ENCODE data around the gene CAPN2. TPM values are rescaled to one million over a fixed set of nuclear protein-coding genes. Genes with fewer than 3 reads are reported as not detected.

The CAPN2 gene
- total RNA-seq (2014; rRNA removed; shearing (Covaris generic)), result 43.4 and 47.9 TPM in 2 replicates

DNA sequence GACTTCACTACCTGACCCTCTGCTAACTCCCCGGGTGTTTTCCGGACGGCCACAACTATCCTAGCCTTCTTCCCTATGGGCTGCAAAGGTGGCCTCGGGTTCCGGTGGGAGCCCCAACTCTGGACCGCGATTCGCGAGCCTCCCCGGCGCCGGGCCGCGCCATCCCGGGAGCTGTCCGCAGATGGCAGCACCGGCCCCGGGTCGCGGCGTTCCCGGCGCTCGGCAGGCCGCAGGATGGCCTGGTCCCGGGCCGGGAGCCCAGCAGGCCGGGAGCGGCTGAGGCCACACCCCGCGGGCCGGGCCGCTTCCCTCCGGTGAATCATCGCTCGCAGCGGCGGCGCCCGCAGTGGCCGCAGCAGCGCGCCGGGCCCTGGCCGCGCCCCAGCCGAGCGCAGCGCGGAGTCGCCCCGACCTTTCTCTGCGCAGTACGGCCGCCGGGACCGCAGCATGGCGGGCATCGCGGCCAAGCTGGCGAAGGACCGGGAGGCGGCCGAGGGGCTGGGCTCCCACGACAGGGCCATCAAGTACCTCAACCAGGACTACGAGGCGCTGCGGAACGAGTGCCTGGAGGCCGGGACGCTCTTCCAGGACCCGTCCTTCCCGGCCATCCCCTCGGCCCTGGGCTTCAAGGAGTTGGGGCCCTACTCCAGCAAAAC, at the start of gene CAPN2:
Gene CAPN2 (plus strand): TSS at position 346 of the 656 bp plus-strand sequence. CDS start 102 bp downstream, at position 448.
- peak; percentile 53 for DNase-seq (ENCODE audit: low spot score)

DNA sequence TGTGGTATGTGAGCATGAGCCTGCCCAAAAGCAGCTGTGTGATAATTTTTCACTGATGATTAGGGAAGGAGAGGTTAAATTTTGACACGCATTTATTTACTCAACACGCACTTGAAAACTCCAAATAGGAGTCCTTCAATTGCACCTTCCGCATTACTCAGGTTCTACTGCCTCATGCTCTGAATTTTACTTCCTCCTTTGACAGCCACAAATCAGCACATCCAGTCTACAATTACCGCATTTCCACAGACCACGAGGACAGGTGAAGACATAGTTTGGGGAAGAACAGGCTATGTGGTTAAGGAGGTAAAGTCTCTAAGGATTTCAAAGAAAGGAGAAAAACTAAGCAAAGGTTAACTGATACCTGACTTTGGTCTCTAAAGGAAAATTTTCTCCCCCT, 49.4 kb upstream of the CAPN2 start:
- no peak for DNase-seq (ENCODE audit: low spot score)

DNA sequence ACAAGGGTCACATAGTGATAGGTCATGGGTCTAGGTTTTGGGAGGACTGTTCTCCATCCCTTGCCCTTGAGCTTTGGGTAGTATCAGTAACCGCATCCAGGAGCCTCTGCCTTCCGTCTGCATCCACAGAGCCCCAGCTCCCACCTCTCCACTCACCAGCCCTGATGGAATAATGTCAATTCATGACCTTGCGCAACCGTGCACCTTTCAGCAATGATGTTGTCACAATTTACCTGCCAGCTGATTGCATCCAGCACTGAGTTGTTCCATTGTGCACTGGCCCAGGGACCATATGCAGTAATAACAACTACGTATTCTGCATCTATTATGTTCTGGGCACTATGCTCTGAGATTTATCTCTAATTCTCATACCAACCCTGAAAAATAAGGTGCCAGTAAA, 48.2 kb upstream of the CAPN2 start:
- DNase-seq (ENCODE audit: low spot score), result no peak

DNA sequence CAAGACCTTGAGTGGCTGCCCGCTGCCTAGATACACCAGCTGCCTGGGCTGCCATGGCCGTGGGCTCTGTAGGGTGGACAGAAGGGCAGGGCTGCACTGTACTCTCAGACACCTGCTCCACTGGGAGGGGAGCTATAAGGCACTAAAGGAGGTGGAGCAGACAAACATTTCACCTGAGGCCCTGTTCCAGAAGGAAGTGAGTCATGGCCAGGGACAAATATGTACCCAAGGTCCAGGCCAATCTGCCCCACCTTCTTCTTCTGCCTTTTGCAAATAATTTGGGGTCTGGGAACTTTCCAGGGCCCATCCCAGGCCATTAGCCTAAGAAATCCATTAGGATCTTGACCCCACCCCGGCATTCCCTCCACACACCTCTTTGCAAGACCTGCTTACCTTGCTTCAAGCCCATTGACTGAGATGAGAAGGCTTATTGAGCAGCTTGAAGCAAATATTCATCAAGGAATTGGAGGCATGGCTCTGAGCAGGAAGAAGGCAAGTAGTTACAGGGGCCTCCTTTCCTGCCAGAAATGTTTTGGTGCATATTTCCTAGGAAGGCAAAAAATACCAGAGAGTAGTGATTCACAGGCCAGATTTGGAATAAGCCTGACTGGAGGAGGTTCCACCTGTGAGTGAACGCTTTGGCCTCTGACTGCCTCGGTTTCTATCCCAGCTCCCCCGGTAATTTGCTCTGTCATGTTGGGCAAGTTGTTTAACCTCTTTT, 46.6 kb upstream of the CAPN2 start, which contains the start of gene CAPN8:
Gene CAPN8 (minus strand): TSS at position 110 of the 721 bp plus-strand sequence. CDS start 55 bp downstream, at position 55.
- DNase-seq (ENCODE audit: low spot score), result no peak

DNA sequence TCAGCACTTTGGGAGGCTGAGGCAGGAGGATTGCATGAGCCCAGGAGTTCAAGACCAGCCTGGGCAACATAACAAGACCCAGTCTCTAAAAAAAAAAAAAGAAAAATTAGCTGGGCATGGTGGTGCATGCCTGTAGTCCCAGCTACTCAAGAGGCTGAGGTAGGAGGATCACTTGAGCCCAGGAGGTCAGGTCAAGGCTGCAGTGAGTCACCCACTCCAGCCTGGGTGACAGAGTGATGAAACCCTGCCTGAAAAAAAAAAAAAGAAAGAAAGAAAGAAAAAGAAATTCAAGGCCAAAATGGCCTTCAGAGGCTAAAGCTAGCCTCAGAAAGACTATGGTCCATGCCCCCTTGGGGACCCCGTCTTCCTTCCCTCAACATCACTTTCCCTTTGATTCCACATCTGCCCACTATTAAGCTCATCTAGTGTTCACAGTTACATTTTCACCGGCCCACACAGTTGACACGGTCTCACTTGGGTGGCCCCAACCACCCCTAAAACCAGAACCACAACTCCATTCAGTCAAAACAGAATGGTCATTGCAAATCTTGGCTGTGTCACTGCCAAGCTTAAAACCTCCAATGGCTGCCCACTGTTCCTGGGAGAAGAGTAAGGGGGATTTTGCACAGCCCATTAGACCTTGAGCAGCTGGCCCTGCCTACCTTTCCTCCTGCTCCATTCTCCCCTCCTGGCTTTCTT, 44.7 kb upstream of the CAPN2 start:
- no peak for DNase-seq (ENCODE audit: low spot score)

DNA sequence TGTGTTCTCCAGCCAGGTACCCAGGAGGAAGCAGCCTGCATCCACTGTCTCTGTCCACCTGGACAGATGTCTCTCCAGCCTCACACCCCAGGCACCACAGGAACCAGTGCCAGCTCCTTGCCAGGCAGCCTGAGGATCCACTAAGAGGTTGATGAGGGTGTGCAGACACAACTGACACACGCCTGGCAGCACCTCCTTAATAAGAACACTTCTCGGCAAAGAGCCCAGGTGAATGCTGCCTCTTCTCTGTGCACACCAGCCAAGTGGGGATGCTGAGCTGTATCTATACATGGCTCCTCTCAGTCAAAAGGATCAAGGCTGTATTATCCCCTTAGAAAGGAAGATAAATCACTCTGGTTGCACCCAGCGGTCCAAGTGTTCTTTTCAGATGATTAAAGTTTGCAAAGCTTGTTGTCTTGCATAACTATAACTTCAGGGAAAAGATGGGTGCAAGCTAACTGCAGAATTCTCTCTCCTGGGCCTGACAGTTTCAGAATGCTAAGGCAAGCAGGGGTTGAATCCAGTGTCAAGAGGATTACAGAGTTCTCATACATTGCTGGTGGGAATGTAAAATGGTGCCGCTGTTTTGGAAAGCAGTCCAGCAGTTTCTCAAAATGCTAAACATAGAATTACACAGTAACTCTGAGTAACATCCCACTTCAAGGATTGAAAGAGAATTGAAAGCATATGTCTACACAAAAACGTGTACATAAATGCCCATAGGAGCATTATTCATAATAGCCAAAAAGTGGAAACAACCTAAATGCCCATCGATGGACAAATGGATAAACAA, 43.1 kb upstream of the CAPN2 start:
- no peak for DNase-seq (ENCODE audit: low spot score)

DNA sequence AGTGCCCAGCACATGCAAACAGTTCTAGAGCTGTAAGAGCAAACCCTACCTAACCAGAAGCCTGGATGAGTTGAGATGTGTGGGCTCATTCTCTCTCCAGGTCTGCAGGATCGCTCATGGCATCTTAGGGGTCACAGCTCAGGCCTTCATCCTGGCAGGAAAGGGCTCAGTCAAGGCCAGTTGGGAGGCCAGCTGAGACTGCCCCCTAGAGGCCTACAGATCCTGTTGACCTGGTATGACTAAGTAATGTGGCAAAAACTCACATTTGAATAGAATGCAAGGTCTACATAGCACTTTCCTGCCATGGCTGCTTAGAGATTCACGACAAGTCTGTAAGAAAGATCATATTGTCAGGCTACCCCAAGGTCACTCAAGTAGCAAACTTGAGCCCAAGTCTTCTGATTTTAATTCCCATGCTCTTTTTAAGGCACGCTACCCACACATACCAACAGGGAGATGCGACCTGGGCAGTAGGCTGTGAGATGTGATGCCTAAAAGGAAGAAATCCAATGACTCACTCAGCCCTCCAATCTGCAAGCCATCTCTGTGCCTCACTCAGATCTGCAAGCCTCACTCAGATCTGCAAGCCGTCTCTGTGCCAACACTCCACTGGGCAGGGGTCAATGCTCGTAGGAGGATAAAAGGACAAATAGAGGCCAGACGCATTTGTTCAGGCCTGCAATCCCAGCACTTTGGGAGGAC, 41.7 kb upstream of the CAPN2 start:
- peak; percentile 48 for DNase-seq (ENCODE audit: low spot score)

DNA sequence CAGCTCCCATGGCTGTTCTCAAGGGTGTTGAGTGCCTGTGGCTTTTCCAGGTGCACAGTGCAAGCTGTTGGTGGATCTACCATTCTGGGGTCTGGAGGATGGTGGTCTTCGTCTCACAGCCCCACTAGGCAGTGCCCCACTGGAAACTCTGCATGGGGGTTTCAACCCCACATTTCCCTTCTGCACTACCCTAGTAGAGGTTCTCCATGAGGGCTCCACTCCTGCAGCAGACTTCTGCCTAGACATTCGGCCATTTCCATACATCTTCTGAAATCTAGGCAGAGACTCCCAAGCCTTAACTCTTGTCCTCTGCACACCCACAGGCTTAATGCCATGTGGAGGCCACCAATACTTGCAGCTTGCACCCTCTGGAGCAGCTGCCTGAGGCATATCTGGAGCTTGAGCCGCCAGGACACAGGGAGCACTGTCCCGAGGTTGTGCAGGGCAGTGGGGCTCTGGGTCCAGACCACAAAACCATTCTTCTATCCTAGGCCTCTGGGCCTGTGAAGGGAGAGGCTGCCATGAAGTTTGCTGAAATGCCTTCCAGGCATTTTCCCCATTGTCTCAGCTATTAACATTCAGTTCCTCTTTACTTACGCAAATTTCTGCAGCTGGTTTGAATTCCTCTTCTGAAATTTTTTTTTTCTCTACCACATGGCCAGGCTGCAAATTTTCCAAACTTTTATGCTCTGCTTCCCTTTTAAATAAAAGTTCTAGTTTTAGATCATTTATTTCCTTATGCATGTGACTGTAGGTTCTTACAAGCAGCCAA, 38.0 kb upstream of the CAPN2 start:
- DNase-seq (ENCODE audit: low spot score), result no peak

DNA sequence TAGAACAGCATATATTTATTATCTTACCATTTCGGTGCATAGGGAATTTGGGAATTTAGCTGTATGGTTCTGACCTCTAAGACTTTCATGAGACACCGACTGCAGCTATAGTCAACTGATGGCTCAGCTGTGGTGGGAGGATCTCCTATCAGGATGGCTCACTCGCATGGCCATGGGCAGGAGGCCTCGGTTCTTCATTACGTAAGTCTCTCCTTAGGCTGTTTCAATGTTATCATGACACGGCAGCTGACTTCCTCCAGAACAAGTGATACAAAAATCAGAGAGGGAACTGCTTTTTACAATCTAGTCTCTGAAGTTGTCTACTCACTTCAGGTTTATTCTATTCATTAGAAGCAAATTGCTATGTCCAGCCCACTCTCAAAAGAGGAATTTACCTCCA, 33.5 kb upstream of the CAPN2 start:
- no peak for DNase-seq (ENCODE audit: low spot score)

DNA sequence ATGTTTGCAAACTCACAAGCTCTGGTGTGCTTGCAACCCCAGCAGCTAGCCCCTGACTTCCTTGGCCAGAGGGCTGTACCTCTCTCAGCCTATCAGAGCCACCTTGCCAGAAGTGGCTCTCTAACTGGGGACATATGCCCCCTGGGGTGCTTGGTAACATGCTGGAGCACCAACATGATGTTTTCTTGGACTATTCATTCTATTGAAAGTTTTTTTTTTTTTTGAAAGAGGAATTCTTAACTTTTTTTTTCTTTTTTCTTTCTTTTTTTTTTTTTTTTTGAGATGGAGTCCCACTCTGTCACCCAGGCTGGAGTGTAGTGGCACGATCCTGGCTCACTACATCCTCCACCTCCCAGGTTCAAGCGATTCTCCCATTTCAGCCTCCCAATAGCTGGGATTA, 32.2 kb upstream of the CAPN2 start:
- DNase-seq (ENCODE audit: low spot score), result no peak

DNA sequence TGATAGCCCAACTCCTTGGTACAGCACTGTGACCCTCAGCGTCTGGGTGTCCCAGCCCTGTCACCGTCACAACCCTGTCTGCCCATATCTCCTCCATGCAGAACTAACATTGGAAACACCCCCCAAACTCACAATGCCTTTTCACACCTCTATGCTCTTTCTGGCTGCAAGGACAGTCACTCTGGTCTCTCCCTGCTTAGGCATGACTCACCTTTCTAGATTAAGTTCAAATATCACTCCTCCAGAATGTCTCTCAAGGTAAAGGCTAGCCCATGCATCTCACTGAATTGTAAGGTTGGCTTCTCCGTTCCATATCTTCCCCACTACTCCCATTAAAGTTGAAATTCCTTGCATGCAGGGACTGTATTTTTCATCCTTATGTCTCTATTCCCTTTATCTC, 29.8 kb upstream of the CAPN2 start:
- DNase-seq (ENCODE audit: low spot score), result no peak

DNA sequence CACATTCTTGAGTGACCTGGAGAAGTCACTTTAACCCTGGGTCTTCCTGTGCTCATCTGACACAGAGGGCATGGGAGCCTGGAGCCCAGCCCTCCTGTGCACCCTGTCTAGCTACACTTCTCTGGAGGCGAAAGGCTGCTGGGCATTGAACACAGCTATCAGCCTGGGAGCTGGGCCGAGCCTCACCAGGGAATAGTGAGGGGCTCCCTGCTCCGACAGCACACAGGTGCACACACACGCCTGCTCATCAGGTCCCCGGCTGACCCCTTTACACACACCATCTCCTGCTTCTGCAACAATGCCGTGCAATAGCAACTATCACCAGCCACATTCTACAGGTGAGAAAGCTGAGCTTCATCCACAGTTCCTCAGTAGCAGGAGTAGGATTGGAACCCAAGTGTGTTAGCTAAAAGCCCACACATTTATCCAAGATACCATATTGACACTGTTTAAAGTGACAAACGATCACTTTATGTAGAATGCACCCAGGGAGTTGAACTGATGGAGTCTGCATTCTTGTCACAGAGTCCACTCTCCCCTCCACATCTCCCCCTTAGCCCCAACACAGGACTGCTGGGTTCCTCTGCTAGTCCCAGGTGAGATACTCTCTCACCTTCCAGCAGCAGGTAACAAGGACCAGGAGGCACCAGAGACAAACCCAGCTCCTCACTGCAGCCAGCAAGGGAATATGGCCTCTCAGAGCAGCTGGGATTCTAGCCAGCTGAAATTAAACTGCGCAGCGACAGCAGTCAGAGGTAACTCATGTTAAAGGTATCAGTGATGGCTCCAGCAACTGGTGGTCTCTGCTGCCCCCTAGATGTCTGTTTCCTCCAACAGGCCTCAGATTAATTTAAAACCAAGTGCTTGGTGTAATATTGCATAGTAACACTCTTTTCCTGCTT, 28.5 kb upstream of the CAPN2 start:
- DNase-seq (ENCODE audit: low spot score), result peak; percentile 60

DNA sequence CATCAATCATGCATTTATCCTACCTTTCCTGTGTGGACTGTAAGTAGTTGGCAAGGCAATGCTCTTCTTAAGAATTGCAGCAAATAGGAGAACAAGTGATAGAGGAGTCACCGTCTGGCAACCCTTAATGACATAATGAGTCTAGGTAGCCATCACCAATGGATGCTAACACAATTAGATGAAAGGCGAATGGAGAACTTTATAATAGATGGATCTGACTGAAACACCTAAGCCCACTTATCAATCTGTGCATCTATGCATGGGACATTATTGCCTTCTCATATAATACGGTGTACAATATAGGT, 27.9 kb upstream of the CAPN2 start:
- no peak for DNase-seq (ENCODE audit: low spot score)

DNA sequence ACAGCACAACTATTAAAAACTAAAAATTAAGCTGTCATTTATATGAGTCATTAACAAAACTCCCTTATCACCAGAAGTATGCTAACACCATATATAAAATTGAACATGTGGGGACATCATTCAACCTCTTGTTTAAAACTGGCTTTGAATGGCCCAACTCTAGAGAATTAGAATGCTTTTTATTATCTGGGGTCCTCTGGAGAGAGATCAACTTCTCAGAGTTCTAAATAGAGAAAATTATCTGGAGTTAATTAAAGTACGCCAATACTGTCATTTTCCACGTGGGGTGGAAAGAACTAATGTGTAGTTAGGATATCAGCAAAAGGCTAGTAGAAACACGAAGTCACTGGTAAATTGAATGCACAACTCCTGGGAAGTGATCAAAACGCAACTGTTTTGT, 21.2 kb upstream of the CAPN2 start:
- no peak for DNase-seq (ENCODE audit: low spot score)

DNA sequence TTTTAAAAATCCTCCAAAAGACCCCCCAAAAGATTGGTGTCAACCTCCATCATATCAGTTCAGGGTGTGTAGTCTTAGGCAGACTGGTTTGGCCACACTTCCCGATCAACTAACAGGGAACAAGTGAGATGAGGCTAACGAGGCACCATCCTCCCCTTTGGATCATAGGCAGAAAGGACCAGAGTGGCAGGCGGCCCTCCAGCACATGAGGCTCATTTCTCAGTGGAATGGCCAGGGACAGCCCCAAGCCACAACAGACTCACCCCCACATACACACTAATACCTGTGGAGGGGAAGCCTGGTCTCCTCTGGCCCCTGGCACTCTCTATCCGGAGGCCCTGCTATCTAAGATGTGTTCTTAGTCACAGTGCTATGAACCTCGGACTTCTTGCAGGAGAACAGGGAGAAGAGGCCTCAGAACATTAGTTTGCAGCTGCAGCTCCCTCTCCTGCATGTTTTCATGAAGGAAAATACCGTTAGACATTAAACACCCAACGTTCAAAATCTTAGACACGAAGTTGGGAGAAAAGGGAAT, 17.3 kb upstream of the CAPN2 start:
- DNase-seq (ENCODE audit: low spot score), result no peak

DNA sequence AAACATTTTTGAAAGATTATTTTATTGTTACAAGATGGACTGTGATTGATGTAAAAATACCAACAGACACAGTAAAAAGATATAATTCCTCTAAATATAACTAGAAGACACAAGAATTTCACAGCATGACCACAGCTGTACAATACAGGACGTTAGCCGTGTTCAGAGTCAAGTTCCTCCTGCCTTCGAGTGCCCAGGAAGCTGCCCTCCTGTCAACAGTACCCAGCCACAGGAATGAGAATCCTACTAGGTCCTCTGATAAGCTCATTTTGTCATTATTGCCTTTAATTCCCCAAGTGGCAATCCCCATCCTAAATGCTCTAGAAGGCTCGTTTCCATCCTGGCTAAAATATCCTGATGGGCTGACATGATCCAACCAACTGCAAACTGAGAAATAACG, 16.4 kb upstream of the CAPN2 start:
- DNase-seq (ENCODE audit: low spot score), result no peak

DNA sequence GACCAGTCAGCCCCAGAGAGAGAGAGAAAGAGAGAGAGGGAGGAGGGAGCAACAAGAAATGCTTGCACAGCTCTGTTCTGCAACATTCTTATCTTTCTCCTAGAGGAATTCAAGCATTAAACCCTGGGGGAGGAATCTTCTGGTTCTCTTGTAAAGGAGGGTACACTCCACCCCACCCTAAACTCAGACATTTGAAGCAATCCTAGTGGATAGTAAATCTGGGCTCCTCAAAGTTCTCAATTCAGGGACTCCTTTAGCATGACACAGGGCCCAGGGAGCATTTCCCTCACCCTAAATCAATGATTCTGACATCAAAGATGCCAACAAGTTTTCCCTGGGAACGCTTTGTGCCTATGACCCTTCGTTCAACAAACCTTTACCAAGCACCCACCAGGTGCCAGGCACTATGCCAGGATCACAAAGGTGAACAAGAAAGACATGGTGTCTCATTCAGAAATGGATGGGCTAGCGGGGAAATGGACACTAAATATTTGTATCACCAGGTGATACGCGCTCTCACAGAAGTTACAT, 11.9 kb upstream of the CAPN2 start:
- no peak for DNase-seq (ENCODE audit: low spot score)

DNA sequence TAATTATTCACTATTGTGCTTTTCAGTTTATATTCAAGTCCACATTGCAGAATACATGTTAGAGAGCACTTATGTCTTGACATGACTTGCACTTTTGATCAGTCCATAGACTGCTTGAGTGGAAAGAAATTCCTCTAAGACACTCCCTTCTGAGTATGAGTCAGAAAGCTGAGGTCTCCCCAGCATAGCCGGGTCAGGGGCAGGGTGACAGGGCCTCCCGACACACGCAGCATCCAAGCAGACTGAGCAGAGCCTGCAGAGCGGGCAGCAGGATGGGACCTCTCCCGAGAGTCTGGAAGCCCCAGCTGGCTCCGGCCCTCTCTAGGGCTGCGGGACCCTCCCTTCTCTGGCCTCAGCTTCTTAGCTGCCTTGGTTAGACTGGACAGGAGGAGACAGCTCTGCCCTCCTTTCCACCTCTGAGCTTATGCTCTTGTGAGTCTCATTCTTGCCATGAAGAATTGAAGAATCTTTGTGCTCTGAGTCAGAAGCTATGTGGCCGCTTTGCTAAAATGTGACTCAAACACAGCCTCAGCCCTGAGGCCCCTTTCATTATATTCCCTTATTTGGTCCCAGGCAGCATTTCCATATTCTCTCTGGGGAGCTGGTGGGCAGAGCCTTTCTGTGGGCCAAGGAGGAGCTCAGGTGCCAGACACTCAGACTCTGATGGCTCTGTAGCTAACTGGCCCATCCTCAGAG, 11.2 kb upstream of the CAPN2 start:
- DNase-seq (ENCODE audit: low spot score), result peak; percentile 95
